K562 (cell line): ENCODE measurements around the gene MEST. TPM values are rescaled to one million over a fixed set of nuclear protein-coding genes. Genes with fewer than 3 reads are reported as not detected.

Source experiments
- ARID1B ChIP-seq: fragments of 450-650 bp; IDR thresholded peaks from 2 replicates; pipeline ENCODE4 v1.6.1; 2016; ENCODE audit warnings: antibody characterized with exemption, mild to moderate bottlenecking, inconsistent platforms
- BRD4 ChIP-seq: fragments of 200-600 bp; sonication (generic); IDR thresholded peaks from 2 replicates; pipeline ENCODE4 v1.6.1; 2017; ENCODE audit warnings: inconsistent platforms
- CC2D1A ChIP-seq: fragments of 450-650 bp; IDR thresholded peaks from 2 replicates; pipeline ENCODE4 v1.6.1; 2017; ENCODE audit warnings: mild to moderate bottlenecking
- CCNT2 ChIP-seq: IDR thresholded peaks from 2 replicates; pipeline ENCODE4 v1.6.1; 2011; ENCODE audit warnings: borderline replicate concordance, low read depth, mild to moderate bottlenecking, moderate library complexity, mixed read lengths, low read length; ENCODE audit not compliant: insufficient read length; ENCODE audit errors: extremely low read depth
- CGGBP1 ChIP-seq: fragments of 250-450 bp; sonication (Bioruptor Pico); IDR thresholded peaks from 2 replicates; pipeline ENCODE4 v1.9.0; 2021; ENCODE audit warnings: mild to moderate bottlenecking
- CTBP1 ChIP-seq: fragments of 450-650 bp; IDR thresholded peaks from 2 replicates; pipeline ENCODE4 v1.6.1; 2016; ENCODE audit warnings: borderline replicate concordance
- DDX20 ChIP-seq: fragments of 450-650 bp; IDR thresholded peaks from 2 replicates; pipeline ENCODE4 v1.6.1; 2016; ENCODE audit warnings: missing genetic modification characterization, low read depth, mild to moderate bottlenecking, missing compliant biosample characterization, moderate library complexity
- ETS2 ChIP-seq: IDR thresholded peaks from 2 replicates; pipeline ENCODE4 v1.6.1; 2016; ENCODE audit warnings: borderline replicate concordance, missing genetic modification characterization, mild to moderate bottlenecking, moderate library complexity, missing compliant biosample characterization; ENCODE audit not compliant: poor library complexity, severe bottlenecking
- HNRNPH1 ChIP-seq: fragments of 200-400 bp; formaldehyde crosslinking; optimal IDR thresholded peaks from 2 replicates; pipeline ENCODE3; 2017; ENCODE audit warnings: low read depth, mild to moderate bottlenecking, low read length, moderate library complexity
- MAFF ChIP-seq: IDR thresholded peaks from 2 replicates; pipeline ENCODE4 v1.6.1; 2012; ENCODE audit warnings: low read length, improper control_type of control experiment
- MCM5 ChIP-seq: fragments of 450-650 bp; IDR thresholded peaks from 2 replicates; pipeline ENCODE4 v1.6.1; 2016; ENCODE audit warnings: low read depth
- NRF1 ChIP-seq, 2 experiments: fragments of 450-650 bp; IDR thresholded peaks in 1 of 2; conservative IDR thresholded peaks in 1 of 2; 2 replicates each; pipeline ENCODE4 v1.6.1; 2014; ENCODE audit warnings: mild to moderate bottlenecking in 2 of 2
- RB1 ChIP-seq: fragments of 450-650 bp; IDR thresholded peaks from 2 replicates; pipeline ENCODE4 v1.6.1; 2017; ENCODE audit warnings: low read depth, mild to moderate bottlenecking
- SAP30 ChIP-seq: fragments of 200-600 bp; sonication (generic); IDR thresholded peaks from 2 replicates; pipeline ENCODE4 v1.6.1; 2012; ENCODE audit warnings: borderline replicate concordance, low read depth, mild to moderate bottlenecking, moderate library complexity, low read length, control low read depth, inconsistent platforms; ENCODE audit not compliant: insufficient read depth, poor library complexity, severe bottlenecking
- SMAD3 ChIP-seq: fragments of 450-650 bp; formaldehyde crosslinking; conservative IDR thresholded peaks from 2 replicates; pipeline ENCODE4 v1.4.0; 2020; ENCODE audit warnings: mild to moderate bottlenecking
- SMAD4 ChIP-seq: fragments of 250-450 bp; sonication (Bioruptor Pico); conservative IDR thresholded peaks from 2 replicates; pipeline ENCODE4 v1.8.0; 2021; ENCODE audit warnings: inconsistent platforms, mild to moderate bottlenecking, moderate library complexity
- SMARCB1 ChIP-seq: IDR thresholded peaks from 2 replicates; pipeline ENCODE4 v1.6.1; 2011; ENCODE audit warnings: improper control_type of control experiment, low read depth; ENCODE audit not compliant: insufficient read length
- SMC3 ChIP-seq: conservative IDR thresholded peaks from 2 replicates; pipeline ENCODE4 v1.6.1; 2011; ENCODE audit warnings: low read depth, low read length, improper control_type of control experiment; ENCODE audit not compliant: insufficient read depth
- TCF3 ChIP-seq: sonication (generic); formaldehyde crosslinking; IDR thresholded peaks from 2 replicates; pipeline ENCODE4 v1.4.0; 2020; ENCODE audit warnings: mild to moderate bottlenecking, missing genetic modification reagents
- ZNF239 ChIP-seq: fragments of 250-450 bp; sonication (Bioruptor Pico); IDR thresholded peaks from 2 replicates; pipeline ENCODE4 v1.4.0; 2020; ENCODE audit warnings: mild to moderate bottlenecking
- ZNF280A ChIP-seq: fragments of 450-650 bp; IDR thresholded peaks from 2 replicates; pipeline ENCODE4 v1.6.1; 2018; ENCODE audit warnings: mild to moderate bottlenecking, low read depth; ENCODE audit not compliant: partially characterized antibody
- ZNF551 ChIP-seq: fragments of 250-450 bp; sonication (Bioruptor Pico); IDR thresholded peaks from 2 replicates; pipeline ENCODE4 v1.5.0; 2021; ENCODE audit warnings: mild to moderate bottlenecking, moderate library complexity
- ZNF589 ChIP-seq: fragments of 200-800 bp; sonication (Bioruptor generic); IDR thresholded peaks from 2 replicates; pipeline ENCODE4 v1.6.1; 2016; ENCODE audit warnings: low read depth, missing genetic modification characterization, missing compliant biosample characterization
- polyA plus RNA-seq, 8 experiments: library from polyadenylated mRNA; depleted of rRNA in 4 of 8; stranded (reverse) in 5 of 8; unstranded in 3 of 8; fragments of >200 nt; fragmentation: Nextera tagmentation in 2 of 8; fragmentation: Illumina TruSeq in 1 of 8; extraction: Ambion mirVana in 2 of 8; extraction: Trizol in 1 of 8; gene quantifications; 2 replicates each; pipeline versions ENCODE4 v1.2.1 to v1.2.3, GENCODE V29; 2011 to 2014; ENCODE audit warnings: inconsistent platforms in 1 of 8, missing spikeins in 1 of 8
- total RNA-seq, 7 experiments: library from RNA; depleted of rRNA in 6 of 7; stranded (reverse); fragments of >200 nt in 6 of 7; fragmentation: Illumina TruSeq in 2 of 7; extraction: Trizol in 2 of 7; gene quantifications; 2 replicates each; pipeline versions ENCODE4 v1.2.1 to v1.2.3, GENCODE V29; 2011 to 2021; ENCODE audit warnings: low replicate concordance in 1 of 7
- TF ChIP-seq, protein P1 (sequence below): sonication (generic); formaldehyde crosslinking; IDR thresholded peaks from 2 replicates; pipeline ENCODE4 v1.8.0; 2022; ENCODE audit warnings: mild to moderate bottlenecking, missing genetic modification reagents, borderline replicate concordance
- TF ChIP-seq, protein P2 (sequence below): fragments of 450-650 bp; formaldehyde crosslinking; IDR thresholded peaks from 2 replicates; pipeline ENCODE4 v1.4.0; 2020; ENCODE audit warnings: mild to moderate bottlenecking

The MEST gene
- total and polyA plus RNA-seq, 9 of the 15 experiments (the other 6 are each of a cell fraction or from before 2014, with no cell fraction given) = 0.04 to 0.74 (median 0.36) TPM; not detected in 1

DNA sequence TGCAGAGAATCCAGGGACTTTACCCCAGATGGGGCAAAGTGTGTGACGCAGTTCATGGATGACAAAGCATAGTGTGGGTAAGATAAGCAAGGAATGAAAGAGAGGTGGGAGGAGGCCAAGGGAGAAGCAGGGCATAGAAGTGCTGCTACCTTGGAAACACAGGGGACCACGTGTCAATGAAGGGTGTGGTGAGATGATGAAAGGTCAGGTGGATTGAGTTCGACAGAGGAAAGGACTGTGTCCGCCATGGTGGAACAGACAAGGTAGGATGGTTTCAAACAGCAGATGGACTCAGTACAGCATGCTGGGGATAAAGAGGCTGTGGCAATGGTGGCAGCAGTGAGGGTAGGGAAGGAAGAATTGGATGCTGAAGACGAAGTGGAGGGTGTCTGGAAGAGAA, 32.7 kb downstream of the MEST start (continued):
- no peak for TF ChIP-seq SAP30
- TF ChIP-seq CC2D1A = no peak
- no peak for TF ChIP-seq CGGBP1 (CRISPR knock-in tag)
- TF ChIP-seq SMAD3 (CRISPR knock-in tag) = no peak
- no peak for TF ChIP-seq HNRNPH1
- no peak for TF ChIP-seq SMC3
- TF ChIP-seq ARID1B = peak; percentile 31
- TF ChIP-seq TCF3 (CRISPR knock-in tag) = no peak
- no peak for TF ChIP-seq BRD4
- TF ChIP-seq SMAD4 (CRISPR knock-in tag) = no peak
- no peak for TF ChIP-seq RB1
- TF ChIP-seq, protein P1, sequence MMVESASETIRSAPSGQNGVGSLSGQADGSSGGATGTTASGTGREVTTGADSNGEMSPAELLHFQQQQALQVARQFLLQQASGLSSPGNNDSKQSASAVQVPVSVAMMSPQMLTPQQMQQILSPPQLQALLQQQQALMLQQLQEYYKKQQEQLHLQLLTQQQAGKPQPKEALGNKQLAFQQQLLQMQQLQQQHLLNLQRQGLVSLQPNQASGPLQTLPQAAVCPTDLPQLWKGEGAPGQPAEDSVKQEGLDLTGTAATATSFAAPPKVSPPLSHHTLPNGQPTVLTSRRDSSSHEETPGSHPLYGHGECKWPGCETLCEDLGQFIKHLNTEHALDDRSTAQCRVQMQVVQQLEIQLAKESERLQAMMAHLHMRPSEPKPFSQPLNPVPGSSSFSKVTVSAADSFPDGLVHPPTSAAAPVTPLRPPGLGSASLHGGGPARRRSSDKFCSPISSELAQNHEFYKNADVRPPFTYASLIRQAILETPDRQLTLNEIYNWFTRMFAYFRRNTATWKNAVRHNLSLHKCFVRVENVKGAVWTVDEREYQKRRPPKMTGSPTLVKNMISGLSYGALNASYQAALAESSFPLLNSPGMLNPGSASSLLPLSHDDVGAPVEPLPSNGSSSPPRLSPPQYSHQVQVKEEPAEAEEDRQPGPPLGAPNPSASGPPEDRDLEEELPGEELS = no peak
- TF ChIP-seq, protein P2, sequence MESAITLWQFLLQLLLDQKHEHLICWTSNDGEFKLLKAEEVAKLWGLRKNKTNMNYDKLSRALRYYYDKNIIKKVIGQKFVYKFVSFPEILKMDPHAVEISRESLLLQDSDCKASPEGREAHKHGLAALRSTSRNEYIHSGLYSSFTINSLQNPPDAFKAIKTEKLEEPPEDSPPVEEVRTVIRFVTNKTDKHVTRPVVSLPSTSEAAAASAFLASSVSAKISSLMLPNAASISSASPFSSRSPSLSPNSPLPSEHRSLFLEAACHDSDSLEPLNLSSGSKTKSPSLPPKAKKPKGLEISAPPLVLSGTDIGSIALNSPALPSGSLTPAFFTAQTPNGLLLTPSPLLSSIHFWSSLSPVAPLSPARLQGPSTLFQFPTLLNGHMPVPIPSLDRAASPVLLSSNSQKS (CRISPR knock-in tag) = no peak
- TF ChIP-seq CTBP1 = peak; percentile 45; the same call in 1 of the 2 replicates
- no peak for TF ChIP-seq MAFF
- TF ChIP-seq DDX20 (tag) = no peak
- TF ChIP-seq ETS2 (tag) = no peak
- TF ChIP-seq NRF1 (conservative IDR thresholded peaks at IDR 0.05 in 1 of 2, IDR thresholded peaks at IDR 0.05 in 1 of 2) = no peak
- TF ChIP-seq MCM5 = no peak
- TF ChIP-seq ZNF280A = no peak
- TF ChIP-seq SMARCB1 = no peak
- TF ChIP-seq CCNT2 = no peak
- TF ChIP-seq ZNF551 (CRISPR knock-in tag) = no peak
- TF ChIP-seq ZNF239 = no peak
- TF ChIP-seq ZNF589 (CRISPR knock-in tag) = no peak
